IPS-NIHi11 (cell line): Measurements from ENCODE around the gene JAG1.
A peak's percentile ranks its signal among the peaks of the same experiment; 100 is the strongest.
"Not testable (repeated sequence)": the region's sequence is repeated elsewhere in the genome, so short reads cannot be mapped to it uniquely, and the experiment has no call there.

ENCODE experiments used
- DNase-seq: peaks from one replicate; pipeline ENCODE4 v3.0.0; 2012; ENCODE audit warnings: mixed read lengths, low spot score

JAG1 gene

DNA sequence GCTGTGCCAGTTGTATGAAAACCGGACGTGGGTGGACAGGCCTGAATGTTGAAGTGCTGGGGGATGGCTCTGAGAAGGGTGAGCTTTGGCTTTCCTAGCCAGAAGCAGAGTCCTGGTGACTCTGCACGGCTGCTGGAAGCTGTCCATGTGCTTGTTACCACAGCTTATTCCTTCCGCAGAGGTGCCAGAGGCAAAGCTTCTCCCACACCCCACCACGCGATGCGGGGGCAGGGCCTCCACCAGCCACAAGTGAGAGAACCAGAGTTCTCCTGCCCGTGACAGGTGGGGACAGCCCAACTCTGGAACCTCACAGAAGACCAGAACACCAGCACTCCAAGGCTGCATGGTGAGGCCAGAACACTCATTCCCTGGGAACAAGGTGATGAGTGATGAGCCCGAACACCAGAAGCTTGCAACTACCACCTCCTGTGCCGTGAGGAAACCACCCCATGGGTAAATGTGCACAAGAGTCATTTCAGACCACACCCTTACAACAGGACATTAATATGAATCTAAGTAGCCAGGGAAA, 36.7 kb downstream of the JAG1 start:
- no peak for DNase-seq

DNA sequence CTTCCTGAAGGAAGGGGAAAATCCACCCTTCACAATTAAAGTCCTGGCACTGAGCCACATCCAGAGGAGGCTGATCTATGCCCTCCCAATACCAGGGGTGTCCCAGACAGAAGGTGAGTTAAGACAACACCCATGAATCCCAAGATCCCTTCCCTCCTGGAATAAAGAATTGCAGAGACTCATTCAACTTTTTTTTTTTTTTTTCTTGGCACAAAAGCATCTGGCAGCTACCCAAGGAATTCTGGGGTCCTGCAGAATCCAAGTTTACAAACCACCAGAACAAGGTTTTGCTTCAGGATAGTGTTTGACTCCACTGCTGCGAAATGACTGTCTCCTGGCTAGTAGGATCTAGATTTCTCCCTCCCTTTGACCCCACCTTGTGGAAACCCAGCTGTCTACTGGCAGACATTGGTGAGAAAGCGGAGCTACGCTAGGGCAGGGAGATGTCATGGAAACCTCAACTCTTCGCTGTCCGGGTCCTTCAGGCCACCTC, 37.4 kb downstream of the JAG1 start:
- no peak for DNase-seq

DNA sequence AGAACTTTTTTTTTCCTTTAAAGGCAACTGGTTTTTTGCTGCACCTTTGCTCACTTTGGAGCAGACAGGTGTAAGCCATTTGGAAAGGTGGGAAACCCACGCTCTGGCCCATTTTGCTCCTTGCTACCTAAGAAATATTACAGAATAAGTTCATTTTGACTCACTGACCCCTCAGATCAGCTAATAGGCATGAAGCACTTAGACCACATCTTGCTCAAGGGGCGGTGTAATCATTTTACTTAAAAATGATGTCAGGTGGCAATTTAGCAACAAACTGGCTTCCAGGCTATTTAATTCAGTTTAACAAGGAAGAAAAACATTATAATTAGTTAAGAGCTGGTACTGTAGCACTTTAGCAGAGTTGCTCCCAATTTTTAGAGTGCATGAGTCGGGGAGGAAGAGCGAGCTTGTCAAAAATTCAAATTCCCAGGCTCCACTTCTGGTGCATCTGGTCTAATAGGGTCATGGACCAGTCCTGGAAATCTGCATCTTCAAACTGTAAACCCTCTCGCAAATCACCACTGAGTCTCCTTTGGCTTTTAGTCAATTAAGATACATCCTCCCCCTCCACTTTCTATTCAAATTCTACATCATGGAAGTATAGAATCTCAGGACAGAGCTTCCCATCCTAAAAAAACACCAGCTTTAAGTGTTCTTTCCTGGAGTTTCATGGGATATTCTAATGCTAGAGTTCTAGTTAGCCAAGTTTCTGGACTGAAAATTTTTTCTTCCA, 38.2 kb downstream of the JAG1 start:
- DNase-seq: no peak

DNA sequence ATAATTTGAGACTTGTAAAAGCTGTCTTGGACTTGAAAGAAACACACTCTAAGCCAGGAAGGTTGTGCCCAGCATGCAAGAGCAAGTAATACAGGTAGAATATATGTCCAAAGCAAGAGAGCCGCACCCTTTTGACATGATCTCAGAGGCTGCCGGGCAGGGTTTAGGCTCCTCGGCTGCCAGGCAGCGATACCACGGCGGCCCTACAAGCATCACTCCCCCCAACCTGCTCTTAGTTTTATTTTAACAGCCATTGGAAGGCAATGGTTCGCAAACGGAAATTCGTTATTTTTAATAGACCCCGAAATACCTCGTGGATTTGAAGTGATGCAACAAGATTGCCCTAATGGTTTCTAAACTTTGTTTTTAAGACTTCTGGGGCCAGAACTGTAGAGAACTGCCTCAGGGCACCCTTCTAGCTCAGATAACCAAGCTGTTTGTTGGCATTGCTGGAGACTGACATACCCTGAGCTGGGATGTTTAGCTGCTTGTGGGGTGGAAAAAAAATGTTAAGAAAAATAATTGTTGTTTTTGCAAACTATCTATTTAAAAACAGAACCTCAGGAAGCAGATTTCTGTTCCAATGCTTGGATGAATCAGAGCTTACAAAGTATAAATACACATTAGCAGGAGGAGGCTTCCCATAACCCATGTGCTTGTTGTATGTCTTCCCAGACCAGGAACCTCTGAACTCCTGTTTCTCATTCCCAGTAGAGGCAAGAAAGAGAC, 39.0 kb downstream of the JAG1 start:
- no peak for DNase-seq

DNA sequence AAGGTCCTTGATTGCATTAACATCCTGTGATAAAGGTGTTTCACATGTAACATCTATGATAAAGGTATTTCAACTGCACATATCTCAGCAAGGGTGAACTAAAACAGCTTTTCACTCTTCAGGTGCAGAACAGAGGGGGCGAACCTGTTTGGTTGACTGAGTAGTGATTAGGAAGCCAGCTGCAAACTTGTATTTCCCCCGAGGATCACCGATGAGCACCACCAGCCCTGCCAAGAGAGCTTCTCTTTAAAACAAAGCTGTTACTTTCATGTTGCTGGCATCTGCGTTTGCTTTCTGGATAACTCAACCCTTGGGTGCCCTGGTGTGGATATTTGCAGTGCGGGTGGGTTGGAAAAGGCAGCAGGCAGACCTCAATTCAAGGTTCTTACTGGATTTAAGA, 39.6 kb downstream of the JAG1 start:
- DNase-seq: no peak

DNA sequence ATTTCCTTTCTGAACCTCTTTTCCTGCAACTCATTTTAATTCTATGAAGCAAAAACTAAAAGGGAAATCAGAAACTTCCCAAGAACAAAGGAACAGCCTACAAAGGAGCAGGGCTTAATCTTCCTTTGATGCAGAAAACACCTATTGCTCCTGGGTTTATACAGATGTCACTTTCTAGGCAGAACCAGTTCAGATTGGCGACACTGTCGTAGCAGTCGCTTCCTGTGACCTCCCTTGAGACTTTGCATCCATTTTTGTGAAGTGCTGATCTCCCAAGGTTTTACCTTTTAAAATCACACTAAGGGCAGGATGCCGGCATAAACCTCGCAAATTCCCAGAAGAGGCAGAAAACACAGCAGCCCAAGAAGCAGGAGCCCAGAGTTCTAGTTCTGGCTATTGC, 40.1 kb downstream of the JAG1 start:
- no peak for DNase-seq

DNA sequence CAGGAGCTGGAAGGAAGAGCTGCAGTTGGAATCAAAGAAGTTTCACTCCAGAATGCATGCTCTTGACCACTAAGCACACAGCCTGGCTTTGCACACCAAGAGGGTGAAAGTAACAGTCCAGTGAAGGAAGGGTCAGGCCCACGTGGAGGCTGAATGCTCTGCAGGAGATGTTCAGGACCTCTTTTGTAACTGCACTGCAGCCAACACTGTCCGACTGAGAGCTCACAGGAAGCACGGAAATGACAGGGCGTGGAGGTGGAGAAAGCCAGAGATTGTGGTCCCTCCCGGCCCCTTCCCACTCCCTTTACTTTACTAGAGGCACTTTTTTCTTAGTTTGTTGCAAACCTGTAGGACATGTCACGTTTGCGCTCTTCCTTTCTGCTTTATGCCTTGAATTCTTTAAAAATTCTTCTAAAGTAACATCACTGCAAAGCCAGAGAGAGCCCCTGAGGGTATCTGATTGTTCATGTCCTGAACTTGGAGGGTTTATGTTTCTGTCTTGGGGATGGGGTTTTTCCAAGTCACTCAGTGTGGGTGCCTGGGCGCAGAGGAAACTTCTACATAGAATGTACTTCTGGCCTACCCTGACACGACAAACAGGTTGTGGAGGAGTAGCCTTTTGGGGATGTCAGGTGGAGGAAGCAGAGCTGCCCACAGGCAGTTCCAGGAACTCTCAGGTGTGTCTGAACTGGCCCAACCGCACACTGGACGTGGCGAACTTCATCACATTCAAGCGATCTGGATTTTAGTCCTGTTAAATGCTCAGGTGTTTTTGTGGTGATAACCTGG, 40.9 kb downstream of the JAG1 start:
- DNase-seq: no peak

DNA sequence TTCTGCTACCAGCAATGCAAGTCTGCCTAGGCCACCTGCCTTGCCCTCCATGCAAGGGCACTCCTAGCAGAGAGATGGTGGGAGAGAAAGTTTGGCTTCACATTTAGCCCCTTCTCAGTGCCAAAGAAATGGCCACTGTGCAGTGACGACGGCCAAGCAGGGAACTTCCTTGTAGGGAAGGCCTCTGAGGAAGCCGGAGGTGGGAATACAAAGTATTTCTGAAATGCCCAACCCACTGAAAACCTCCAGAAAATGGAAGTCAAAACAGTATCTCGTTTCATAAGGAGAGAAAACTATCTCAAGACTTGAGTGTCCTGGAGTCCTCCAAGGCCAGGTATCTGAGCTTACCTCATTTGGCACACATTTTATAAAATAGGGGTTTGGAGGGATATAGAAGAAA, 42.7 kb downstream of the JAG1 start:
- DNase-seq: no peak

DNA sequence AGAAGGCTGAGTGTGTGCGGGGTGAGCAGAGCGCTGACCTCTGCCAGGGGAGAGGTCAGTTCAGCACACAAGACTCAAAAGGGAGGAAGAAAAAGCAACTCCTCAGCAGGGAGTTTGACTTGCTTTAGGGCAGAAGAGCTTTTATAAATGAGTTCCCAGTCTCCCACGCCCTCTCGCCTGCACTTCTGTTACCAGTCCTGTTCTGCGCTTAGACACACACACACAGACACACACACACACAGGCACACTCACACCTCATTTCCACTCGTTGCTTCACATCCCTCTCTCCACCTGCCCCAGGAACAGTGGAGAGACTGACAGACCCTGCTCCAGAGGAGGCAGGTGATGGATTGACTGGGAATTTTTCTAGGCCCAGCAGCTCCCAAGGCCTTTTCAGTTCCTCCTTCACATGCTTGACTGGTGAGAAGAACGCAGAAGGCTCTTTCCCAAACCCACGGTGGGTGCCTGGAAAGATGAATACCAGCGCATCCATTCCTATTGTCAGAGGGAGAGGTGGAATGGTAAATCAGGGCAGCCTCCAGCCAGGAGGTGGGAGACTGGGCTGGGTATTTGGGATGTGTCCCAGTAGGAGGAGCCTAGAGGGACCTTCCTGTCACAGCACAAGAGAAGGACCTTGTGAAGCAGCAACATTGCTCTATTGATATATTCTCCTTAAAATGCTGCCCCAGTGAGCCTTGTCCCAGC, 43.7 kb downstream of the JAG1 start:
- DNase-seq: no peak

DNA sequence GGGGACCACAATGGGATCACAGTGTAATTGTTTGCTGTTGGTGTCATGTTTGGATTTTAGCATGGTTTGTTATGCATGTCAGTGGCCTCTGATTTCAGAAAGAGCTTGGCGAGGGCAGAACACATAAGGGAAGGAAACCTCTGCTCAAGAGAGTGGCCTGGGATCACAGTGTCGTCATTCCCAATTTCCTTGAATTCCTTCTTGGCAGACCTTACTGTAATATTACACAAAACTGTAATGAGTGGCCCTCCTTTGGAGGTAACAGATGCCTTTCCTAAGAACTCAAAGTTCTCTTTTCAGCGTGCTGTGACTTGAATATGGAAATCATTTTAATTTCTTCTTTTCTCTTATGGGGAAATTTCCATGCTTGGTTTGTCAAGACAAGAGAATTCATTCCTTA, 46.9 kb downstream of the JAG1 start:
- no peak for DNase-seq

DNA sequence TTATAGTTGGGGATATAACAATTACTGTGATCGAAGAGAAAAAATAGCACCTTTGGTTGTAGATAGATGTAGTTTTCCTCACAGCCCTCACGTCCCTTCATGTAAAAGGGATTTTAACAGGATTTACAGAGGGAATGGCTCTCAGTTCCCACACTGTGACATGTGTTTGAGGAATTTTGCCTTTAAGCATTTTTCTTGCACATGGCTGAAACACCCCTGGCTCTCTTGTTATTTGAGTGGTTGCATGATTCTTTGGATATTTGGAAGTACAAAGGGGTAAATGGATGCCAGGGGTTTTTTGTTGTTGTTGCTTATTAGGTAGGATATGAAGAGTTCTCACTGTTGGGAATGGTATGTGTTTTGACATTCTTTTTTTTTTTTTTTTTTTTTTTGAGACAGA, 48.2 kb downstream of the JAG1 start:
- no peak for DNase-seq

DNA sequence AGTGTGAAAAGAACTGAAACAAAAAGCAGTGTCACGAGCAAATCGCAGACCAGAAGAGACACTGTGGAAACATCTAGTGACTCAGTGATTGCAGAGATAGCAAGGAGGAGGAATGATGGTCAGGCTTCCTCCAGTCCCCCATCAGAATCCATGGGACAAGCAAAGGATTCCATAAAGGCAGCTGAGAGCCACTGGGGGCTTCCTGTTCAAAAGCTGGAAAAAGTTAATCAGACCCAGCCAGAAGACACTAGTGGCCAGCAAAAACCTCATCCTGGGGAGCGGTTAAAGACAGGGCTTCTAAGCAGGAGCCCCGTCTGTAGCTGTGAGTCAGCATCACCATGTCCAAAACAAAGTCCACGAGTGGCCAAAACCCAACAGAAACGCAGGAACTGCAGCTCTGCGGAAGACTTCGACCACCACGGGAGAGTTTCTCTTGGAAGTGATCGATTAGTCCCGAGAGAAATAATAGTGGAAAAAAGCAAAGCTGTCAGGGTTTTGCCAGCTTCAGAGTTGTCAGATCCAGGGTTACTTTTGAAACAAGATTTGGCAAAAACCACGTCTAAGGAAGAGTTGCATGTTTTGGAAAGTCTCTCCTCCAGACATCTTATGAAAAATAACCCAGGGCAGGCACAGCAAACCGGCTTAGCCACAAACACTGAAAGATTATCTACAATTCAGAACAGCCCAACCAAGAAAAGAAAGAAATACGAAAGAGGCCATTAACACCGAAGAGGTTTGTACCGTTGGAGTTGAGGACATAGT, 51.0 kb downstream of the JAG1 start:
- DNase-seq: no peak

DNA sequence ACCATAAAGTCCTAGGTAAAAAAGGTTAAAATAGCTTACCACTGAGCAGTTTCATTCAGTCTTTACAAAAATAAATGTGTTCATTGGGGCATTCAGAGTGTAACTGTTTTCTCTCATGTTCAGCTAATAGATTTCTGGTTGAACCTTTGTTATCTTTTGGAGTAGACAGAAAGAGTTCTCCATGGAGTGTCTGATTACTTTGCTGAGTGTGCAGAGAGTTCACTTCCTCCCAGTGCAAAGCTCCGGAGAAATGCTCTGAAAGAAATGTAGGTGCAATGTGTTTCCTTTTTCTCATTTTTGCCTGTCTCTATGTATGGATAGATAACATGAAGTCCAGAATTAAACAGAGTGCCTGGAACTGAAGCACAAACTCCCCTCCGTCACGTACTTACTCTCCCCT, 52.6 kb downstream of the JAG1 start:
- DNase-seq: no peak

DNA sequence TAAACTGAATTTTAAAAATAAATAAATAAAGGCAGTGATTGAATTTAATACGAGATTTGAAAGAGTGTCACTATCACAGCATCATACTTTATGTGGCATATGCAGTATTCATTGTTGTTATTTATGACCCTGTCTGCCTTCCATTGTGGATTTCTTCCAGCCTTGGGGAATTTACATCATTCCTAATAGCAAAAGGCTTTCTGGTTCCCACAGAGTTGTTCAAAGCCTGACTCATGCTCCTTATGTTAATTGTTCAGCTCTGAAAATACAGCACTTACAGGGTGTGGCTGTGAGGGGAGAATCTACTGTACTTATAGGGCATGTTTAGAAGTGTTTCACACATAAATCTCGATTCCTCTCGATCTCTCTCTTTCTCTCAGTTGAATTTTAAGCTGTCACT, 54.4 kb downstream of the JAG1 start:
- no peak for DNase-seq

DNA sequence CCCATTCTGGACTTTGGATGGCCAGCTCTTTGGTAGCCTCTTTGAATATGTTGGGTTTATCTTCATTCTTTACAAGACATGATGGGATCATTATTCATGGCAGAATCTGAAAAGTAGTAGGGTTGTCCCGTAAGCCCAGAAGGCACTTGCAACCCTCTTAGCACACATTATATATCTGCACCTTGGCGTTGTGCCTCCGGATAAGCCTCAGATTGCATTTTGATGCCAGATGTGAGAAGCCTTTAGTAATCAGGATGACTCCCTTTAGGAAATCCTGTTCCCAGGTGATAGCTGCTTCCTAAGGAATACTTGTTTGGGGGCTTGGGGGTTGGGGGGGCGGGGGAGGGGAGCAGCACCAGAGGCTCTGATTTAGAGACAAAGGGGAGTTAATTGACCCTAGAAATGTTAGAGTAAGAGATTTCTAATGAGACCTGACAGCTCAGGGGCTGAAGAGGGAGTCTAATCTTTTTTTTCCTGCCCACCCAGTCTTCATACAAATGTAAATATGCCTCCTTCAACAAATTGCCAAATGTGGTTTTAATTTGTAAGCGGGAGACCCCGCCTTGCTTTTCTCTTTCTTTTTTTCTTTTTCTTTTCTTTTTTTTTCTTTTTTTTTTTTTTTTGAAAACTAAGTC, 55.1 kb downstream of the JAG1 start:
- no peak for DNase-seq

DNA sequence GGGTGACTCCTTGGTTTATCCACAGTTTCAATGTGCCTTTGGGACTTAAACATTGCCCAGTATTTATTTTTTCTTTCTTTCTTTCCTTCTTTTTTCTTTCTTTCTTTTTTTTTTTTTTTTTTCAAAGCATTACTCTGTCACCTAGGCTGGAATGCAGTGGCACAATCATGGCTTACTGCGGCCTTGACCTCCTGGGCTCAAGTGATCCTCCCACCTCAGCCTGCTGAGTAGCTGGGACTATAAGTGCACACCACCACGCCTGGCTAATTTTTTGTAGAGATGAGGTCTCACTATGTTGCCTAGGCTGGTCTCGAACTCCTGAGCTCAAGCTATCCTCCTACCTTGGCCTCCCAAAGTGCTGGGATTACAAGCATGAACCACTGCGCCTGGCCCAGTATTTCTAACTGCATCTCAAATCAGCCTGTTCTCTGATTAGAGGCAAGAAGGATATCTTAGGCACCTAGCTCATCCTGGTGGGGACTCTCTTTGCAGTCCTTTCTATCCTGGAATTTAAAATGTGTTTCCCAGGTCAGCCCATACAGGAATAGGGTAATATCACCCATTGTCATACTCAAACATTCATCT, 56.2 kb downstream of the JAG1 start:
- not testable (repeated sequence) for DNase-seq

DNA sequence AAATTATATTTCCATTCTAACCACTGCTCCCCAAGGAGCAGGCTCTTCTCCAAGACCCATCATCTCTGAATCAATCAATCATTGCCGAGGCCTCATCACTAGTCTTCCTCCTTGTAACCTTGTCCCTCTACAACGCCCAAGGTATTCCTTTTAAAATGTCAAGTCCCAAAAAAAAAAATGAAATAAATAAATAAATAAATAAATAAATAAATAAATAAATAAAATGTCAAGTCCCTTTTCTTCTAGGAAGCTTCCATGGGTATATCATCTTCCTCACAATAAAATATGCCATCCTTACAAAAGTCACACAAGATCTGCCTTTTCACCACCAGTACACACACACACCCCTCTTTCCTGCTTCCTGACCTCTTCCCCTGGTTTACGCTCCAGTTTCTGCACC, 57.6 kb downstream of the JAG1 start:
- no peak for DNase-seq

DNA sequence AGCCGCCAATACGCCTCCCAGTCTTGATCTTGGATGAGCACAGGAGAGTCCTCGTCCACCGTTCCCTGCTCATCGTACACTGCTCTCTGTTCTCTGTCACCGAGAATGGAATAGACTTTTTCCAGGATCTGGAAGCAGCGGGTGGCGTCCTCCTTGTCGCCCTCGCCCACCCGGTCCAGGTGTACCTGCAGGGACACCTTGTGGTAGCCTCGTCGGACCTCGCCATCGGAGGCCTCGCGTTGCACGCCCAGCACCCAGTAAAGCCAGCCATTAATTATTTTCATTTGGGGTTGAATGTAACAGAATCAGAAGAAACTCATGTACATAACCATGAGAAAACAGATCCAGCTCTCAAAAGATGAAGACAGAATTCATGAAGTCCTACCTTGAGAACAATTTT, 59.9 kb downstream of the JAG1 start:
- no peak for DNase-seq

DNA sequence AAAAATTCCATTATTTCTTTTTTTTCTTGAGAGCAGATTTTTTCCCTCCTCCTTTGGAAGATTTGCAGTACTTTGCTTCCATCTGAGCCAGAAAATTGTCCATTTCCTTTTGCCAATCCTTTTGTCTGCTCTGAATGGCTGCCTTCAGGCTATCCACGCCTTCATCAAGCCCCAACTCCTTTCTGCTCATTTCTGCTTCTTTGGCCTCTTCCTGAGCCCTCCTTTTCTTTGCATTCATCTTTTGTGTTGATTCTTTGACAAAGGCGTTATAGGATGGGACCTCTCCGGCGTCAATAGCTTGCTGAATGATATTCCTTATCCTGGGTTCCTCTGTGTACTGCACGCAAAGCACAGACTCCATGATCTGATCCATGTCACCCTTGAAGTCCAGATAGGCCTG, 60.4 kb downstream of the JAG1 start:
- not testable (repeated sequence) for DNase-seq

DNA sequence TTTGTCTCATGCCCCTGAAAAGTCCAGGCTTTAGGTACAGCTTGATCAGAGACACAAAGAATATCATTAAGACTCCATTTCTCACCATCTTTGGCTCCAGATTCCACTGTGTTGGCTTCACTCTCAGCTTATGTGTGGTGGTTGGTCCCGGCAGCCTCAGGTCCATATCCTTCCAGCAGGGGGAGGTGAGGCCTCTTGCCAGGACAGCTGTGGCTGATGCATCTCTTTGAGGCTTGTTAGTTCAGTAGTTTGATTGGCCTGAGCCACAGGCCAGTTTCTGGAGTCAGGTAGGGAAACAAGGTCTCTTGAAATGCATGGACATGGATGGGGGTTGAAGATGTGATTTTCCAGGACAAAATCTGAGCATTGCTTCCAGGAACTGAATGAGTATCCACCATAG, 62.4 kb downstream of the JAG1 start:
- peak; percentile 62 for DNase-seq
